ENCODE measurements around the gene EXOC6B. TPM values are rescaled to one million over a fixed set of nuclear protein-coding genes. Genes with fewer than 3 reads are reported as not detected.

The EXOC6B gene
- total RNA-seq, 1 experiment from 2014 or later: not detected

GRCh38 chr2:72826156-72826477 lies 284 bp upstream of the EXOC6B start:
- no peak overlapping the region for H2AFZ ChIP-seq (ENCODE audit: low read length)
- H3K9ac ChIP-seq (ENCODE audit: low read length): no peak overlapping the region
- no peaks in the 10 kb centered on the region for H4K20me1 ChIP-seq (ENCODE audit: insufficient read depth, low read depth, low read length)
- no peaks in the 10 kb centered on the region for H3K9me3 ChIP-seq (ENCODE audit: low read length)
- no peaks in the 10 kb centered on the region for H3K36me3 ChIP-seq (ENCODE audit: insufficient read depth, low read length)
- H3K4me3 ChIP-seq (ENCODE audit: low read length): no peak overlapping the region
- no peaks in the 10 kb centered on the region for H3K79me2 ChIP-seq (ENCODE audit: low read length)
- H3K27ac ChIP-seq (ENCODE audit: low read length): no peak overlapping the region
- no peaks in the 10 kb centered on the region for H3K9me2 ChIP-seq (replicated peaks; ENCODE audit: insufficient read depth, low read length)
- no peaks in the 10 kb centered on the region for H3K4me1 ChIP-seq (ENCODE audit: low read length)
- no peak overlapping the region for H3K4me2 ChIP-seq (ENCODE audit: low read depth, low read length, poor library complexity, severe bottlenecking)
- no peak for DNase-seq
- no peaks in the 10 kb centered on the region for H3K27me3 ChIP-seq (ENCODE audit: low read length)

DNA sequence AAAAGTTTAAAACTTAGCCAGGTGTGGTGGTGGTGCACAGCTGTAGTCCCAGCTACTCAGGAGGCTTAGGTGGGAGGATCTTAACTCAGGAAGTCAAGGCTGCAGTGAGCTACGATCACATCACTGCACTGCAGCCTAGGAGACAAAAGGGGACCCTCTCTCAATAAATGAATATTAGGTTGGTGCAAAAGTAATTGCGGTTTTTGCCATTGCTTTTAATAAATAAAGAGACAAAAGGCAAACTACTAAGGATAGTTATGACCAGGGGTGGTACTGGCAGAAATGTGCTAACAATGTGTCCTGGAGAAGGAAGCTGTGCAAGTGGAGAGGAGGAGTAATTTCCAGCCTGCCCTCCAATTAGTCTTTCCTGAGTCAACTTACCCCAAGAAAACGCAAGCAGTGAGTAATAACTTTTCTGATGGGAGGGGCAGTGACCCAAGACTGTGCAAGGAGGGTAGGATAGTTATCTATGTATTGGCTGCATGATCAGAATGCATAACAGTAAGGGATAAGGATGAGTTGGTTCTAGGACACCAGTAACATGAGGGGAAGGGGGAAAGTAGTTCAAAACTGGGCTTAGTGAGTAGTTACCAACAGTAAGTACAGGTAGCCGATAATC lies 1.5 kb downstream of the EXOC6B start:
- Histone ChIP-seq H3K79me2 (ENCODE audit: low read length) (no peaks in the 10 kb centered on the region), H3K4me3 (ENCODE audit: low read length) (no peak overlapping the region), H2AFZ (ENCODE audit: low read length) (no peak overlapping the region), H3K4me1 (ENCODE audit: low read length) (no peaks in the 10 kb centered on the region), H3K4me2 (ENCODE audit: low read depth, low read length, poor library complexity, severe bottlenecking) (no peak overlapping the region), H3K36me3 (ENCODE audit: insufficient read depth, low read length) (no peaks in the 10 kb centered on the region), H4K20me1 (ENCODE audit: insufficient read depth, low read depth, low read length) (no peaks in the 10 kb centered on the region), H3K27ac (ENCODE audit: low read length) (no peak overlapping the region), H3K27me3 (ENCODE audit: low read length) (no peaks in the 10 kb centered on the region), H3K9me2 (replicated peaks; ENCODE audit: insufficient read depth, low read length) (no peaks in the 10 kb centered on the region), H3K9me3 (ENCODE audit: low read length) (no peaks in the 10 kb centered on the region), H3K9ac (ENCODE audit: low read length) (no peak overlapping the region)
- DNase-seq: no peak

DNA sequence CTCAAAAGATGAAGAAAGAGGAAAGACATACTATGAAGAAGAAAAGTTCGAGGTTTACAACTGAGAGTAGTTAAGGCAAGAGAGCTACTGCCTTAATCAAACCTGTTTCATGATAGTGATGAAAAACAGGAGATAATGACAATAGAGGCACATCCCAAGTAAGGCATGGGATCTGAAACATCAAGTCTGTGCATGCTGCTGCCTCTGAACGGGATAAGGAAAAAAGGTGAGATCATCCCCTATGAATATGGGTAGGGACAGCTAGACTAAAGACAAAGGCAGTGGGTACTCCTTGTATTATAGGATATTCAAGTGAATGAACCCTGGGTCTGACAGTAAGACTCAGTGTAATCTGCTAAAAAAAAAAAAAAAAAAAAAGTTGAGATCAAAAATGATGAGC lies 3.0 kb downstream of the EXOC6B start:
- no peak for DNase-seq
- Histone ChIP-seq H3K9ac (ENCODE audit: low read length) (no peak overlapping the region), H3K27me3 (ENCODE audit: low read length) (no peaks in the 10 kb centered on the region), H3K27ac (ENCODE audit: low read length) (no peak overlapping the region), H2AFZ (ENCODE audit: low read length) (no peak overlapping the region), H3K9me3 (ENCODE audit: low read length) (no peaks in the 10 kb centered on the region), H3K79me2 (ENCODE audit: low read length) (no peaks in the 10 kb centered on the region), H3K4me3 (ENCODE audit: low read length) (no peak overlapping the region), H3K9me2 (replicated peaks; ENCODE audit: insufficient read depth, low read length) (no peaks in the 10 kb centered on the region), H3K4me1 (ENCODE audit: low read length) (no peaks in the 10 kb centered on the region), H4K20me1 (ENCODE audit: insufficient read depth, low read depth, low read length) (no peaks in the 10 kb centered on the region), H3K36me3 (ENCODE audit: insufficient read depth, low read length) (no peaks in the 10 kb centered on the region), H3K4me2 (ENCODE audit: low read depth, low read length, poor library complexity, severe bottlenecking) (no peak overlapping the region)

DNA sequence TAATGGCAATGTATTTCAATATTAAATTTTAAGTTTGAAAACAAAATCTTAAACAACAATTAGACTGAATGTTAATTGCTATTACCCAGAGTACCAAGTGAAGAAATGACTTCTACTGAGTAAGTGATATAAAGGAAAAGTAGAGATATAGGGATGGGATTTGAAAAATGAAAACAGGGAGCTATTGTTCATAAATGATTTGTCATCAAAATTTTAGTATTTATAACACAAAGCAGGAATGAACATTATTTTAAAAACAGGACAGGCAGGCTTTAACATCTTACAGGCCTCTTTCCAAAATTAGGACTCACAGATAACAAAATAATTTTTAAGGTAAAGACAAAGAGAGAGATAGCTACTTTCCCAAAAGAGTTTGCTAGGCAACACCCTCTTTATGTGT lies 3.9 kb downstream of the EXOC6B start:
- Histone ChIP-seq H3K27ac (ENCODE audit: low read length) (no peak overlapping the region), H3K4me3 (ENCODE audit: low read length) (no peak overlapping the region), H2AFZ (ENCODE audit: low read length) (no peak overlapping the region), H3K4me1 (ENCODE audit: low read length) (no peaks in the 10 kb centered on the region), H3K36me3 (ENCODE audit: insufficient read depth, low read length) (no peaks in the 10 kb centered on the region), H3K9me2 (replicated peaks; ENCODE audit: insufficient read depth, low read length) (no peaks in the 10 kb centered on the region), H3K4me2 (ENCODE audit: low read depth, low read length, poor library complexity, severe bottlenecking) (no peak overlapping the region), H3K9me3 (ENCODE audit: low read length) (no peaks in the 10 kb centered on the region), H3K27me3 (ENCODE audit: low read length) (no peaks in the 10 kb centered on the region), H4K20me1 (ENCODE audit: insufficient read depth, low read depth, low read length) (no peaks in the 10 kb centered on the region), H3K9ac (ENCODE audit: low read length) (no peak overlapping the region), H3K79me2 (ENCODE audit: low read length) (no peaks in the 10 kb centered on the region)
- DNase-seq: no peak

- Histone ChIP-seq H3K4me1 (ENCODE audit: low read length) (no peaks in the 10 kb centered on the region), H3K4me3 (ENCODE audit: low read length) (no peak overlapping the region), H3K9me2 (replicated peaks; ENCODE audit: insufficient read depth, low read length) (no peaks in the 10 kb centered on the region), H4K20me1 (ENCODE audit: insufficient read depth, low read depth, low read length) (no peaks in the 10 kb centered on the region), H3K79me2 (ENCODE audit: low read length) (no peaks in the 10 kb centered on the region), H3K9me3 (ENCODE audit: low read length) (no peaks in the 10 kb centered on the region), H3K27me3 (ENCODE audit: low read length) (no peaks in the 10 kb centered on the region), H3K27ac (ENCODE audit: low read length) (no peak overlapping the region), H3K36me3 (ENCODE audit: insufficient read depth, low read length) (no peaks in the 10 kb centered on the region), H3K9ac (ENCODE audit: low read length) (no peak overlapping the region), H2AFZ (ENCODE audit: low read length) (no peak overlapping the region), H3K4me2 (ENCODE audit: low read depth, low read length, poor library complexity, severe bottlenecking) (no peak overlapping the region)
- DNase-seq: no peak
Measured at GRCh38 chr2:72821118-72821517, 4.7 kb downstream of the EXOC6B start.

DNA sequence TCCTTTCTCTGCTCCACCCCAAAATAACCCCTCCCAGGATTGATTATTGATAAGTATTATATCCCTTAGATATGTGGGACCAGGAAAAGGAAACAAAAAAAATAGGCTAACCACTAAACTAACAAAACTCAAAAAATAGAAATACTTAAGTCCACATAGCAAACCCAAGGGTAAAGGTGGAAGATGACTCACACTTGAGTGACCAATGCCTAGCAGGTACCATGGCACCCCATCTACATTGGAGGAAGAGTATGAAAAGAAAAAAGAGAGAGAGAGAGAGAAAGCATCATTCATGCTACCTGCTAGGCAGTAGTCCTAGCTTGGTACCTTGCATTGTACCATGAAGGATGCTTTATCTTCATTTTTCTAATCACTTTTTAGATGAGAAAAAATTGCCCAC lies 6.3 kb downstream of the EXOC6B start:
- no peaks in the 10 kb centered on the region for H3K4me1 ChIP-seq (ENCODE audit: low read length)
- no peaks in the 10 kb centered on the region for H3K27me3 ChIP-seq (ENCODE audit: low read length)
- no peak overlapping the region for H3K4me2 ChIP-seq (ENCODE audit: low read depth, low read length, poor library complexity, severe bottlenecking)
- no peak overlapping the region for H3K27ac ChIP-seq (ENCODE audit: low read length)
- H4K20me1 ChIP-seq (ENCODE audit: insufficient read depth, low read depth, low read length): no peaks in the 10 kb centered on the region
- no peak overlapping the region for H3K9ac ChIP-seq (ENCODE audit: low read length)
- no peaks in the 10 kb centered on the region for H3K79me2 ChIP-seq (ENCODE audit: low read length)
- no peak overlapping the region for H3K4me3 ChIP-seq (ENCODE audit: low read length)
- H3K9me2 ChIP-seq (replicated peaks; ENCODE audit: insufficient read depth, low read length): no peaks in the 10 kb centered on the region
- H2AFZ ChIP-seq (ENCODE audit: low read length): no peak overlapping the region
- no peaks in the 10 kb centered on the region for H3K9me3 ChIP-seq (ENCODE audit: low read length)
- H3K36me3 ChIP-seq (ENCODE audit: insufficient read depth, low read length): no peaks in the 10 kb centered on the region
- no peak for DNase-seq

GRCh38 chr2:72815655-72816278 lies 10.1 kb downstream of the EXOC6B start:
- Histone ChIP-seq H3K4me2 (ENCODE audit: low read depth, low read length, poor library complexity, severe bottlenecking) (no peak overlapping the region), H3K36me3 (ENCODE audit: insufficient read depth, low read length) (no peaks in the 10 kb centered on the region), H3K79me2 (ENCODE audit: low read length) (no peaks in the 10 kb centered on the region), H3K27me3 (ENCODE audit: low read length) (no peaks in the 10 kb centered on the region), H3K9me3 (ENCODE audit: low read length) (no peaks in the 10 kb centered on the region), H2AFZ (ENCODE audit: low read length) (no peak overlapping the region), H3K27ac (ENCODE audit: low read length) (no peak overlapping the region), H3K4me1 (ENCODE audit: low read length) (no peaks in the 10 kb centered on the region), H4K20me1 (ENCODE audit: insufficient read depth, low read depth, low read length) (no peaks in the 10 kb centered on the region), H3K9me2 (replicated peaks; ENCODE audit: insufficient read depth, low read length) (no peaks in the 10 kb centered on the region), H3K4me3 (ENCODE audit: low read length) (no peak overlapping the region), H3K9ac (ENCODE audit: low read length) (no peak overlapping the region)
- no peak for DNase-seq

GRCh38 chr2:72813841-72814240 lies 12.0 kb downstream of the EXOC6B start:
- no peak for DNase-seq
- H3K4me2 ChIP-seq (ENCODE audit: low read depth, low read length, poor library complexity, severe bottlenecking): no peak overlapping the region
- H3K36me3 ChIP-seq (ENCODE audit: insufficient read depth, low read length): no peaks in the 10 kb centered on the region
- H3K4me3 ChIP-seq (ENCODE audit: low read length): no peak overlapping the region
- H2AFZ ChIP-seq (ENCODE audit: low read length): no peak overlapping the region
- peaks cover 5% of the 10 kb centered on the region; the same call in 1 of the 2 replicates for H3K9me3 ChIP-seq (ENCODE audit: low read length)
- no peak overlapping the region for H3K9ac ChIP-seq (ENCODE audit: low read length)
- H3K27ac ChIP-seq (ENCODE audit: low read length): no peak overlapping the region
- H3K4me1 ChIP-seq (ENCODE audit: low read length): no peaks in the 10 kb centered on the region
- H3K79me2 ChIP-seq (ENCODE audit: low read length): no peaks in the 10 kb centered on the region
- H3K9me2 ChIP-seq (replicated peaks; ENCODE audit: insufficient read depth, low read length): no peaks in the 10 kb centered on the region
- 0 out of 2 replicates have a peak, but pooled peaks cover 3% of the 10 kb centered on the region for H3K27me3 ChIP-seq (ENCODE audit: low read length)
- no peaks in the 10 kb centered on the region for H4K20me1 ChIP-seq (ENCODE audit: insufficient read depth, low read depth, low read length)
